NCI-H1436 treated with DMSO at 0.1 percent for 48 hours (cell line): ENCODE measurements around the gene ZNF865.
"Not testable (repeated sequence)": the region's sequence is repeated elsewhere in the genome, so short reads cannot be mapped to it uniquely, and the experiment has no call there.

Experiments used
- DNase-seq: peaks from one replicate; lab custom pipeline; 2025; lab: John Stamatoyannopoulos, UW

ZNF865 gene

DNA sequence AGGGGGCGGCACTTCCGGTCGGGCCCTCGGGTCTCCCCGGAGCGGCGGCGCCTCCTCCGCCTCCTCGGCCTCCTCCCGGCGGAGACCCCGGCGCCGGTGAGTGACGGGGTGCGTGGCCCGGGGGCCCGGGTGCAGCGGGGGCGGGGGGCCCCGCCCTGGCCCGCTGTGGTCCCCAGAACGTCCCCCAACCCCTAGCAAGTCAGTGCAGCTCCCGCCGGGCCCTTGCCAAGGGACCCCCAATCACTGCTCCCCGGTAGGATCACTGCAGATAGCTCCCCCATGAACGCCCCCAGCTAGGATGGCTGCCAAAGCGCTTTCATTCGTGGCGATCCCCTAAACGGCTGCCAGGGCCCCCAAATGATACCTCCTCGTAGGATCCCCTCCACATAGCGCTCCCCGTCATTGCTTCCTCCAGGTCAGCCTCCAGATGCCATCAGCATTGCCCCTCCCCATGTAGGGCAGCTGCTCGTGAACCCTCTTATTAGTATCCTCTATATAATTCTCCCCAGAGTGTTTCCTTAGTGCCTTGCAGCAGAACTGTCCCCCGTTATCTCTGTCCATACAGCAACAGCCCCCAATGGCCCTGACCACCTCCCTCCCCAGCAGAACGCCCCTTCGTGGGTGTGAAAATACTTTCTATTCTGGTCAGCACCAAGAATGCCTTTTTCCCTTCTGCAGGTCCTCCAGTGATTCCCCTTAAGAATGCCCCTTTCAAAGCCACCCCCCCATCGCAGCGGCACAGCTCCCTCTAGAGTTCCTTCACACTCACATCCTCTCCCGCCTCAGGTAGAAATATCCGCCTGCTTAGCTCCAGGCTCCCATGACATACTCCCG is at the start of gene ZNF865:
Gene ZNF865 (plus strand): TSS at position 11 of the 834 bp plus-strand sequence. CDS start 7,972 bp downstream, outside the sequence.
- peak; percentile 18 for DNase-seq

DNA sequence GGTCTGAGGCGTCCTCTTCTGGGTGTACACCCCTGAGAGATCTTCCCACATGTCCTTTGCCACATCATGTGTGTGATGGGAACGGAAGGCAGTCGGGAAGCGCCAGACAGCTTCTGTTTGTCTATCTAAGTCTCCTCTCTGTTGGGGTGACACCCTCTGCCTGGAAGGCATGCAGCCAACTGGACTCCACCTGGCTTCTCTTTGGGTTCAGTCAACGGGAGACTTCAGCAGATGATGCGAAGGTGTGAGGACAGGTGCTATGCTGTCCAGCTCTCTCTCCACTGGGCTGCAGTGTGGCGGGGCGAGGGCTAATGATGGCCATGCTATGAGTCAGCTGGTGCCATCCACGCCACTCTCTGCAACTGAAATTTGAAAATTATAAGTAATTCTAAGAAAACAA is 45.8 kb upstream of the ZNF865 start:
- no peak for DNase-seq

DNA sequence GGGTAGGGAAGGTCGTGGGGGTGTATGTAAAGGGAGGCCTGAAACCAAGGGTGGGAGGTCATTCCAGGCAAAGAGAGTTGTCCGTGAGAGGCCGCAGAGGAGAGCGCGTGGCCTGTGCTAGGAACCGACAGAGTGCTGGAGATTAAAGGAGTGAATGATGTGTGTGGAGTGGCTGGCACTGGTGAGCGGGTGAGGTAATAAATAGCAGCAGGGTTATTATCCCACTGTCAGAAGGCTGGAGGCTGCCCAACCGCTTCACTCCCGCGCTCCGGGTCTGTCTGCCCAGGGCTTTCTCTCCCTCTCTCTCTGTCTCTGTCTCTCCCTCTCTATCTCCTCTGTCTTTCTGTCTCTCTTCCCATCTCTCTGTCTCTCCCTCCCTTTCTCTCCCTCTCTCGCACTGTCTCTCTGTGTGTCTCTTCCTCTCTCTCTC is 42.2 kb upstream of the ZNF865 start:
- DNase-seq, result no peak

DNA sequence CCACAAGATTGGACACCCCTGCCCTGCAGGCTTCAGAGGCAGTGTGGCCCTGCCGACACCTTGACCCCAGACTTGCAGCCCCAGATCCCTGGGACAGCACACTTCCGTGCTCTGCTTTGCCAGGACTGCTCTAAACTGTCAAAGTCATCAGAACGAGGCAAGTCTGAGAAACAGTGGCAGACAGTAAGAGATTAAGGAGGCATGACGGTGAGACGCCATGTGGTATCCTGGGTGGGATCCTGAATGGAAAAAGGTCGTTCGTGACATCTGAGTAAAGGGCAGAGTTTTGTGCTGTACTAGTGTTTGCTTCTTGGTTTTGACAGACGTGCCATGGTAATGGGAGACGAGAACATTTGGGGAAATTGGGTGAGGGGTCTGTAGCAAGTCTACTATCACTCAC is 38.6 kb upstream of the ZNF865 start:
- DNase-seq, result no peak

DNA sequence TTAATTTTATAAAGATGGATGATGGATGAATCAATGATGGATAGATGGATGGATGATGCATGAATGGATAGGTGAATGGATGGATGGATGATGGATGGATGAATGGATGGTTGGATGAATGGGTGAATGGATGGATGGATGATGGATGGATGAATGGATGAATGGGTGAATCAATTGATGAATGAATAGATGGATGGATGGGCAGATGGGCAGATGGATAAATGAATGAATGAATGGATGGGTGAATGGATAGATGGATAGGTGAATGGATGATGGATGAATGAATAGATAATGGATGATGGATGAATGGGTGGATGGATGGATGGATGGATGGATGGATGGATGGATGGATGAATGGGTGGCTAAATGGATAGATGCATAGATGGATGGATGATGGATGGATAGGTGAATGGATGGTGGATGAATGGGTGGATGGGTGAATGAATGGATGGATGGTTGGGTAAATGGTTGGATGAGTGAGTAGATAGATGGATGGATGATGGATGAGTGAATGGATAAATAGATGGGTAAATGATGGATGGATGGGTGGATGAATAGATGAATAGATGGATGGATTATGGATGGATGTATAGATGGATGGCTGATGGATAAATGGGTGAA is 37.6 kb upstream of the ZNF865 start:
- DNase-seq, result no peak

DNA sequence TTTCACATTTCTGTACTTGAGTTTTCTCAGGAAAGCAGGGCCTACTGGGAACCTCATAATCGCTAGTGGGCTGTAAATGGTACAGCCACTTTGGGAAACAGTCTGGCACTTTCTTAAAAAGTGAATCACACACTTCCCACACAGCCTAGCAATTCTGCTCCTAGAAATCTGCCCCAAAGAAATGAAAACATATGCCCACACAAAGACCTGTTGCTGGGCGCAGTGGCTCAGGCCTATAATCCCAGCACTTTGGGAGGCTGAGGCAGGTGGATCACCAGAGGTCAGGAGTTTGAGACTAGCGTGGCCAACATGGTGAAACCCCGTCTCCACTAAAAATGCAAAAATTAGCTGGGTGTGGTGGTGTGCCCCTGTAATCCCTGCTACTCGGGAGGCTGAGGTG is 36.0 kb upstream of the ZNF865 start:
- not testable (repeated sequence) for DNase-seq

DNA sequence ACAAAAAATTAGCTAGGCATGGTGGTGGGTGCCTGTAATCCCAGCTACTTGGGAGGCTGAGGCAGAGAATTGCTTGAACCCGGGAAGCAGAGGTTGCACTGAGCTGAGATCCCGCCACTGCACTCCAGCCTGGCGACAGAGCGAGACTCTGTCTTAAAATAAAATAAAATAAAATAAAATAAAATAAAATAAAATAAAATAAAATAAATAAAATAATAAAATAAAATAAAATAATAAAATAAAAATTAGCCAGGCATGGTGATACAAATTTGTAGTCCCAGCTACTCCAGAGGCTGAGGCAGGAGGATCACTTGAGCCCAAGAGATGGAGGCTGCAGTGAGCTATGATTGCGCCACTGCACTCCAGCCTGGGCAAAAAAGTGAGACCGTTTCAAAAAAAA is 31.5 kb upstream of the ZNF865 start:
- not testable (repeated sequence) for DNase-seq

DNA sequence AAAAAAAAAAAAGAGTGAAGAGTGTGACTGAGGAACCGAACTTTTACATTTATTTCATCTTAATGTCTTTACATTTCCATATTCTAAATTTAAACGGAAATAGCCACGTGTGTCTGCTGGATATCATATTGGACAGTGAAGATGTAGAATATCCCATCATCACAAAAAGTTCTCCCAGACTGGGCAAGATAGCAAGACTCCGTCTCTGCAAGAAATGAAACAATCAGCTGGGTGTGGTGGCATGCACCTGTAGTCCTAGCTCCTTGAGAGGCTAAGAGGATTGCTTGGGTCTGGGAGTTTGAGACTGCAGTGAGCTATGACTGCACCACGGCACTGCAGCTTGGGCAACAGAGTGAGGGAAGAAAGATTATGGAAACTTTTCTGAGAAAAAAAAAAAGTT is 28.7 kb upstream of the ZNF865 start:
- no peak for DNase-seq

DNA sequence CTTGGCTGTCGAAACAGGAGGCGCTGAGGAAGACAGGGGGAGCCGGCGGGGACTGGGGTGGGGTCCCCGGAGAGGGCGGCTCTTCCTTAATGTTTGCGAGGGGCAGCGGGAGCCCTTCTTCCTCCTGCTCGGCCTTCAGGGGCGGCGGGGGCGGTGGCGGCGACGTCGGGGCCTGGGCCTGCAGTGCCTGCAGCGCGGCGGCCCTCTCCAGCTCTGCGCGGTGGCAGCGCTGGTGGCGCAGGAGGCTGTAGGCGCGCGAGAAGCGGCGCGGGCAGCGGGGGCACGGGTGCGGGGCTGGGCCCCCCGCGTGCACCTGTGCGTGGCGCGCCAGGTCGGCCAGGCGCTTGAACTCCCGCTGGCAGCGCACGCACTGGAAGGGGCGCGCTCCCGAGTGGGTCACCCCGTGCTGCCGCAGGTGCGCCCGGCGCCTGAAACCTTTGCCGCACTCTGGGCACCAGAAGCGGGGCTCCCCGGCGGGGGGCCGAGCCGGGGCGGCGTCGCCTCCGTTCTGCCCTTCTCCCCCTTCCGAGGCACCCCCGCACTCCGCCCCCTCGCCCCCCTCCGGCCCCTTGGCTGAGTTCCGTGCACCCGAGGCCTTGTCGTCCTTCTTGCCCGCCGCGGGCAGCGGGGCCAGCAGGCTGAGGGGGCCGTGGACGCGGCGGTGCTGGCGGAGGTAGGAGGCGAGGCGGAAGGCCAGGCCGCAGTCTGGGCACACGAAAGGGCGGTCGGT is 27.3 kb upstream of the ZNF865 start:
- DNase-seq, result no peak

DNA sequence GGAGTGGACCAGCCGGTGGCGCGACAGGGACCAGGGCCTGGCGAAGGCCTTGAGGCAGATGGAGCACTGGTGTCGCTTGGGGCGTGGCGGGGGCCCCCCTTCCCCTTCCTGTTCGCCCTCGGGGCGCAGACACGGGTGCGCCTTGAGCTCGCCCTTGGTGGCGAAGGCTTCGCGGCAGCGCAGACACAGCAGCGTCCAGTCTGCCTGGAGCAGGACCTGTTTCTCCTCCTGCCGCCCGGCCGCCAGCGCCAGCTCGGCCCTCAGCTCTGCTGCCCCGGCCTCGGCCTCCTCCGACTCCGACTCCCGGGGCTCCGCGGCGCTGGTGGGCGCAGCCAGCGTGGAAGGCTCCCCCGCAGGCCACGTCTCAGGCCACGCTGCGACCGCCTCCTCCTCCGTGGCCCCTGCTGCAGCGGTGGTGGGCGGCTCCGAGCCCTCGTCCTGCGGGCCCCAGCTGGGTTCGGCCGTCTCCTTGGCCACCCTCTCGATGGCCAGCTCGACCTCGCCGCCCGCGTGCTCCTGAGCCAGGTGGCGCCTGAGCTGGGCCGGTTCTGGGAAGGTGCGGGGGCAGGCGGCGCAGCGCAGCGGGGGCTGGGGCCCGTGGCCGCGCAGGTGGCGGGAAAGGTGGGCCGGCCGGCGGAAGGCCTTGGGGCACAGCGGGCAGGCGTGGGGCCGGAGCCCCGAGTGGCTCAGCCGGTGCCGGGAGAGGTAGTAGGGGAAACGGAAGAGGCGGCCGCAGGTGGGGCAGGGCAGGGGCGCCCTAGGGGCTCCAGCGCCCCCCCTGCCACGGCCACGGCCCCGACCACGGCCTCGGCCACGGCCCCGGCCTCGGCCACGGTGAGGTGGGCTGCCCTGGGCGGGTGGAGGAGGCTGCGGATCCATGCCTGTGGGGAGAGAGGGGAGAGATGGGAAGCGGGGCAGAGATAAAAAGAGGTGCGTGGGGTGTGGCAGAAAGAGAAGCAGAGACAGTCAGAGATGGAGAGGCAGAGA is 26.4 kb upstream of the ZNF865 start:
- no peak for DNase-seq

DNA sequence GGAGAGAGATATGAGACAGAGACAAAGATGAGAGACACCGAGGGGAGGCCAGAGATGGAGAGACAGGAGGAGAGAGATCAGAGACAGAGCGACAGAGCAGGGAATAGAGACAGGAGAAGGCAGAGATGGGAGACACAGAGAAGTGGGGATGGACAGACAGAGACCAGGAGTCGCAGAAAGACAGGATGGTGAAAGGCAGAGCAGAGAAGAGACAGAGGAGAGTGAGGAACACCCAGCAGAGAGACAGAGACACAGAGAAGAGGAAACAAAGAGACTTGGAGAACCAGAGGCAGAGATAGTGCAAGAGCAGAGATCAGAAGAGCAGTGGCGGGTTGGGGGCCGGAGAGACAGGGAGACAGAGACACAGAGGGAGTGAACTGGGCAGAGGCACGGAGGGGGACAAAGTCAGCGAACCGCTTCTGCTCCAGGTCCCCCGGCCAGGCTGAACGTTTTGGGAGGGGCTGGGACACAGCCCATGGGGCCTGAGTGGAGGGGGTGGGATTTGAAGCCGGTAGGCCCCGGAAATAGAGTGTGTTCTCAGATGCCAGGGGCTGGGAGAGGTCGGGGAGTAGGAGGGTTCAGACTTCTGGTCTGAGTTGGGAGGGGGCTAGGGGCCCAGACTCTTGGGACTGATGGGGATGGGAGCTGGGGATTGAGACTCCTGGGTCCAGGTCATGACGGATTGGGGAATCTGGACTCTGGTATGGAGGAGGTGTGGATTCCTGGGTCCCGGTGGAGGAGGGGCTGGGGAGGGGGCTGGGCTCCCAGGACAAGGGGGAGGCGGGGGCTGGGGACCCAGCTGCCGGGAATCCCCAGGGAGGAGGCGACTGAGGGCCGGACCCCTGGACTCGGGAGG is 25.5 kb upstream of the ZNF865 start:
- DNase-seq, result no peak

DNA sequence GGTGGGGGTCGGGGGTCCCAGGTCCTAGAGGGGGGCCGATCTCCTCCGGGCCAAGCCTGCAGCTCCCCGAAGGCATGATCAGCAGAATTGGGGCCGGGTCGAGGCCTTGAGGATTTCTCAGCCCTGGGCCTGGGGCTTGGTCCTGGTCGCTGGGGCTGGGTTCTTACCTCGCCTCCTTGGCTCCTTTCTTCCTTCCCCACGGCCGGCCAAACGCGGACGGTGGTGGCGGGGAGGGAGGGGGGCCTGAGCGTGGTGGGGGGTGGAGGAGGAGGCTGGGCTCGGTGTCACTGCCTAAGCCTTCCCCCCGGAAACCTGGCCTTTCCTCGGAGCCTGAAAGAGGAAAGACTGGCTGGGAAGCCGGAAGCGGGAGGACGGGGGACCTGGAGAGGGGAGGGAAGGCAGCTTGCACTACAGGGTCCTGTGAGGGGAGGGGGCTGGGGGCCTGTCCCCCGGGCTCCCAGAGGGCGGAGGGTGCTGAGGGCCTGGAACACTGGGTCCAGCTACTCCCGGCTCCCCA is 24.8 kb upstream of the ZNF865 start, which contains the start of gene ZNF579:
Gene ZNF579 (minus strand): TSS at position 221 of the 517 bp plus-strand sequence. CDS start 1,209 bp downstream, outside the sequence.
- peak; percentile 36 for DNase-seq

DNA sequence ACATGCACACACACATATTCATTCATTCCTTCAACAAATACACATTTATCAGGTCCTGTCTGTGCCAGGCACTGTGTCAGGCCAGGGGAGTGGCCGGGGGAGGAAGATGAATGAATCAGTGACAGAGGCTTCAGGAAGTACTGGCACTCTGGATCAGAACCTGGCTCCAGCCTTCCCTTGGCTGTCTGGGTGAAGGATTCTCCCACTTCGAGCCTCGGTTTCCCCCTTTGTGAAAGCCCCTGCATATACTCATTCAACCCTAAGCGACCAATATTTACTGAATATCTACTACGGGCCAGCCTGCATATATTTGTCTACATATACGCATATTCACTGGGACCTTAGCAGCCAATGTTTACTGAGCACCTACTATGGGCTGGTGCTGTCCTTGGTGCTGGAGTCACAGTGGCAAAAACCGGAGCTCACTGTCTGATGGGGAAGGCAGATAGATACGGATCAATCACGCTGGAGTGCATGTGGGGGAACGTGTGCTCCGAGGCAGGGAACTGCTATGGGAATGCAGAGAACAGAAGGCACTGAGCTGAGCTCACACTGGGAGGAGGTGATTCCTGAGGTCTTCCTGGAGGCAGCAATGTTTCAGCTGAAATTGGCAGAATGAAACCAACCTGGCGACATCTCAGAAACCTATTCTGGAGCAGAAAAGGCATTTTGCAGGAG is 24.2 kb upstream of the ZNF865 start:
- DNase-seq, result no peak

DNA sequence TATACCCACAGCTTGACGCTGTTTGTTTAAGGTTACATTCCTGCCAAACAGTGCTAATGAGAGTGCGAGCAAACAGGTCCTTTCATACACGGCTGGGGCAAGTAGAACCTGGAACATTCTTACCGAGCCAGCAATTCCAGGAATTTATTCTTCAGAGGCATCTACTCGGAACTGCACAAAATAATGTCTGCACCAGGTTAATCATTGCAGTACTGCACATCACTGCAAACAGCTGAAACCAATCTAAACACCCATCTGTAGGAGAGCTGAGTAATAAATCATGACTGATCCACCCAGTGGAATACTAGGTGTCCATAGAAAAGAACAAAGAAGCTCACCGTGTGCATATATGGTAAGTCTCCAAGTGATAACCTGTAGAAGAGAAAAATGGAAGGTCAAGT is 23.6 kb upstream of the ZNF865 start:
- DNase-seq, result no peak

DNA sequence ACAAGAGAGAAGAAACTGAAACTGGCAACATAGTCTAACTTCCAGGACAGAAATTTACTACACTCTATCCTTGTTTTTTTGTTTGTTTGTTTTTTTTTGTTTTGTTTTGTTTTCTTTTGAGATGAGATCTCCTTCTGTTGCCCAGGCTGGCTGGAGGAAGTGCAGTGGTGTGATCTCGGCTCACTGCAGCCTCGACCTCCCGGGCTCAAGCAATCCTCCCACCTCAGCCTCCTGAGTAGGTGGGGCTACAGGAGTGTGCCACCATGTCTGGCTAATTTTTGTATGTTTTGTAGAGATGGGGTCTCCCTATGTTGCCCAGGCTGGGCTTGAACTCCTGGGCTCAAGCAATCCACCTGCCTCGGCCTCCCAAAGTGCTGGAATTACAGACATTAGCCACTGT is 23.2 kb upstream of the ZNF865 start:
- DNase-seq, result not testable (repeated sequence)

DNA sequence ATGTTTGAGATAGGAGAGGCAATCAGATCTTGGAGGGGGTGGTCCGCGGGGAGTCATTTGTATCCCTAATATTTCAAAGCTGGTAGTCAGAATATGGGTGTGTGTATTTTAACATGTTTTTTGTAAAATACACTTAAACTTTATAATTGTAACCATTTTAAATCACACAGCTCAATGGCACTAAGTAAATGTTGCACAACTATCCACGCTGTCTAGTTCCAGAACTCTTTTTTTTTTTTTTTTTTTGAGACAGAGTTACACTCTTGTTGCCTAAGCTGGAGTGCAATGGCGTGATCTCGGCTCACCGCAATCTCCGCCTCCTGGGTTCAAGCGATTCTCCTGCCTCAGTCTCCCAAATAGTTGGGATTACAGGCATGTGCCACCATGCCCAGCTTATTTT is 21.6 kb upstream of the ZNF865 start:
- DNase-seq, result not testable (repeated sequence)

DNA sequence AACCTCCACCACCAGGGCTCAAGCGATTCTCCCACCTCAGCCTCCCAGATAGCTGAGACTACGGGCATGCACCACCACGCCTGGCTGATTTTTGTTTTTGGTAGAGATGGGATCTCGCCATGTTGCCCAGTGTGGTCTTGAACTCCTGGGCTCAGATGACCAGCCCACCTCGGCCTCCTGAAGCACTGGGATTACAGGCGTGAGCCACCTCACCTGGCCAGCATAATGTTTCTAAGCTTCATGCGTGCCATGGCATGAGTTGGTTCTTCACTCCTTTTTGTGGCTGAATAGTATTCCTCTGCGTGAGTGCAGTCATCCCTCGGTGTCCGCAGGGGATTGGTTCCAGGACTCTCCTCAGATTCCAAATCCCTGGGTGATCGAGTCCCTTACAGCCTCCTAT is 20.6 kb upstream of the ZNF865 start:
- no peak for DNase-seq

DNA sequence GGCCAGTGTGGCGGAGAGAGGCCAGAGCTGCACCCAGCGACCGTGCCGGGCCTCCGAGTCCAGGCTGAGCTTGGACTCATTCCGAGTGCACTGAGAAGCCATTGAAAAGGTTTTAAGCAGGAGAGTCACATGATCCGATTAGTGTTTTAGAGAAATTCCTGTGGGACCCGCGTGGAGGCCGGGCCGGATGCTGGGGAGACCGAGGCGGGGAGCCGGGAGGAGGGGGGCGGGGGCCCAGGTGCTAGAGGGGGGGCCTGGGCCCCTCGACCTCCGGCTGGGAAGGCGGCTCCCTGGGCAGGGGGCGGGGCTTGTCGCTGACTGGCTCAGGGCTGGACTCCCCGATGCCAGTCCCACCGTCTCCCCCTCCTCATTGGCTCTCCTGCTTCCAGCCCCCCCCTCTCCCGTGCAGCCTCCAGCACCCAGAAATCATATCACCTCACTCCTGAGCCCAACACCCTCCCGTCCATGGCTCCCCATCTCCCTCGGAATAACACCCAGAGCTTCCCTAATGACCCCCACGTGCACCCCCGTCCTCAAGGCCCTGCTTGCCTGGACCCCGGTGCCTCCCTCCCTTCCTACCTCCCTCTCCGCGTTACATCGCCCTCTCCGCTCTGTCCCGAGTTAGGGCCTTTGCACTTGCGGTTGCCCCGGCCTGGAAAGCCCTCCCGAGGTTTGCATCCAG is 19.6 kb upstream of the ZNF865 start:
- peak; percentile 94 for DNase-seq
